ENCODE measurements around the gene PEMT. TPM values are rescaled to one million over a fixed set of nuclear protein-coding genes. Genes with fewer than 3 reads are reported as not detected.

The PEMT gene
- total RNA-seq, 2 donors from 2014 or later: 38.3 to 52.7 TPM

GRCh38 chr17:17572010-17572785 is 19.3 kb downstream of the PEMT start:
- Mint-ChIP-seq H3K36me3 (ENCODE audit: low read depth) (peaks cover 8% of the 10 kb centered on the region), H3K27me3 (ENCODE audit: insufficient read depth) (no peaks in the 10 kb centered on the region), H3K9me3 (no peaks in the 10 kb centered on the region), H3K4me1 (no peaks in the 10 kb centered on the region), H3K27ac (peak overlapping the region; percentile 22), H3K4me3 (no peak overlapping the region)
- H3K9ac ChIP-seq (ENCODE audit: extremely low read depth, low read length, poor library complexity, severe bottlenecking): no peak overlapping the region
- TF ChIP-seq CTCF (conservative IDR thresholded peaks at IDR 0.05): no peak
- no peak overlapping the region for H3K27ac ChIP-seq (ENCODE audit: low read depth, low read length)
- H3K27me3 ChIP-seq (ENCODE audit: control insufficient read depth, insufficient read depth, low read length, poor library complexity, severe bottlenecking): no peaks in the 10 kb centered on the region
- H3K4me1 ChIP-seq (ENCODE audit: control insufficient read depth, insufficient read depth, low read length): no peaks in the 10 kb centered on the region
- no peaks in the 10 kb centered on the region for H3K36me3 ChIP-seq (ENCODE audit: control insufficient read depth, insufficient read depth, low read length)
- H3K4me3 ChIP-seq (ENCODE audit: low read length): no peak overlapping the region
- no peaks in the 10 kb centered on the region for H3K9me3 ChIP-seq (ENCODE audit: control insufficient read depth, low read length)
- WGBS, 2 experiments (ENCODE audit: insufficient coverage in 1 of 2, insufficient read length in 1 of 2): 81 to 89% methylated on average over 7 to 15 of the region's 15 CpGs
- DNase-seq: no peak

DNA sequence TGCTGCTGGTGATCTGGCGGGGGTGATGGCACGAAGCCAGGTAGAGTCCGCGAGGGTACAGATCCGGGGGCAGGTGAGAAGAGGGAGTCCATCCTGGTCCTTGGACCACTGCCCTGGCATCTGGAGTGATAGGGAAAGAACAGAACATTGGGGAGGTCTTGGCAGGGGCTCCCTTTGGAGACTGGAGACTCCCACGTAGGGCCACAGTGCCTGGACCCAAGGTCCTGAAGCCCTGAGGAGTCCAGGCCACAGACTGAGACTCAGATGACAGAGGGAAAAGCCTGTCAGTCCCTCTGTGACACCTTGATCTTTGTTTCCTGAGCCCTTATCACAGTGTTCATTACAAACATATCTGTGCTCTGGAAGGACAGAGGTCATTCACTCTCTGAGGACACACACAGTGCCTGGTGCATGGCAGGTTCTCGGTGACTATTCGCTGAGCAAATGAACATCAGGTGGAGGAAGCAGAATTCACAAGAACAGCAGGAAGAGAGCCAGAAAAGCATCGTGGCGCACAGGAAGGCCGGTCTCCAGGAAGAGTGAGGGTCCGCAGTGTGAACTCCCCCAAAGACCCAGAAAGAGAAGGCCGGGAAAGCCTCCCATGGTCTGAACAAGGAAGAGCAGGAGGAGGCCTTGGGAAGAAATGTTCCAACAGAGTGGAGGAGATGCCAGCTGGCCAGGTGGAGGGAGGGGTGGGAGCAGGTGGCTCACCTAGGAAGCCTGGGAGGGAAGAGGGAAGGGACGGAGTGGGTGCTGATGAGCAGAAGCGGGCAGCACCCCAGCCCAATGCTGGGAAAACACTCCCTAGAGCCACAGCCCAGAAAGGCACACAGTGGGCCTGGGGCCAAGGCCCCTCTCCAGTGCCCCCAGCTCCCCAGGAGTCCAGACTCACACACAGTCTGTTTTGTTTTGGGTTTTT is 20.5 kb downstream of the PEMT start:
- Mint-ChIP-seq H3K4me3 (no peak overlapping the region), H3K27ac (no peak overlapping the region), H3K4me1 (no peaks in the 10 kb centered on the region), H3K36me3 (ENCODE audit: low read depth) (peaks cover 8% of the 10 kb centered on the region), H3K9me3 (no peaks in the 10 kb centered on the region), H3K27me3 (ENCODE audit: insufficient read depth) (no peaks in the 10 kb centered on the region)
- Histone ChIP-seq H3K4me3 (ENCODE audit: low read length) (no peak overlapping the region), H3K9ac (ENCODE audit: extremely low read depth, low read length, poor library complexity, severe bottlenecking) (no peak overlapping the region), H3K4me1 (ENCODE audit: control insufficient read depth, insufficient read depth, low read length) (no peaks in the 10 kb centered on the region), H3K27ac (ENCODE audit: low read depth, low read length) (no peak overlapping the region), H3K27me3 (ENCODE audit: control insufficient read depth, insufficient read depth, low read length, poor library complexity, severe bottlenecking) (no peaks in the 10 kb centered on the region), H3K36me3 (ENCODE audit: control insufficient read depth, insufficient read depth, low read length) (no peaks in the 10 kb centered on the region), H3K9me3 (ENCODE audit: control insufficient read depth, low read length) (no peaks in the 10 kb centered on the region)
- no peak for DNase-seq
- TF ChIP-seq CTCF (conservative IDR thresholded peaks at IDR 0.05): no peak
- WGBS, 2 experiments (ENCODE audit: insufficient coverage in 1 of 2, insufficient read length in 1 of 2): 91 to 93% methylated on average over 15 of the region's 15 CpGs

DNA sequence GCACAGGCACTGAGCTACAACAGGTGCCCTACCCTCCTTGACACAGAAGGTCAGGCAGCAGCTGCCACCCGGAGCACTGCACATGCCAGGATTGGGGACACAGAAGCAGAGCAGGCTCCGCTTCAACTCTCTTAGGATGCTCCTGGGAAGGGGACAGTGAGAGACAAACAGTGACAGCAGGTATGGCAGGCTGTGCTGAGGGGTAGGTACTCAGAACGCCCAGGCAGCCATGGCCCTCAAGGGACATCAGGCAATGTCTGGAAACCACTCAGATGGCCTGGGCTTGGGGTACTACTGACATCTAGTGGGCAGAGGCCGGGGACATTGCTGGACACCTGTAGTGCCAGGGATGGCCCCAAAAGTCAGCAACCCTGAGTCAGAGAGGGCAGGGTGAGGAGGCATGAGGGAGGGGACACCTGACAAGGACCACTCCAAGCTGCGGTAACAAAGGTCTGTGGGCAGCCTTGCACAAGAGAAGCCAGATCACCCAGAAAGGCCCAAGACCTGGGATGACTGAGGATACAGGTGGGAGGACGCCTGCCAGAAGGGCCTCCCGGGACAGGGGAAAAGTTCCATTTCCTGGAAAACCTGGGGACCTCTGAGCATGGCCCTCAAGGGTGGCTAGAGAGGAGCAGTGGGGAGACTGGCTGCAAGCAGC is 21.2 kb downstream of the PEMT start:
- no peaks in the 10 kb centered on the region for H3K27me3 ChIP-seq (ENCODE audit: control insufficient read depth, insufficient read depth, low read length, poor library complexity, severe bottlenecking)
- H3K9me3 ChIP-seq (ENCODE audit: control insufficient read depth, low read length): no peaks in the 10 kb centered on the region
- H3K4me3 ChIP-seq (ENCODE audit: low read length): no peak overlapping the region
- H3K4me1 ChIP-seq (ENCODE audit: control insufficient read depth, insufficient read depth, low read length): no peaks in the 10 kb centered on the region
- H3K27ac ChIP-seq (ENCODE audit: low read depth, low read length): no peak overlapping the region
- 76 to 79% methylated on average over 5 to 7 of the region's 7 CpGs for WGBS, 2 experiments (ENCODE audit: insufficient coverage in 1 of 2, insufficient read length in 1 of 2)
- TF ChIP-seq CTCF (conservative IDR thresholded peaks at IDR 0.05): peak; percentile 68
- no peaks in the 10 kb centered on the region for H3K4me1 Mint-ChIP-seq
- H3K9ac ChIP-seq (ENCODE audit: extremely low read depth, low read length, poor library complexity, severe bottlenecking): no peak overlapping the region
- H3K9me3 Mint-ChIP-seq: no peaks in the 10 kb centered on the region
- peak overlapping the region; percentile 26 for H3K27ac Mint-ChIP-seq
- H3K4me3 Mint-ChIP-seq: no peak overlapping the region
- peaks cover 5% of the 10 kb centered on the region for H3K36me3 Mint-ChIP-seq (ENCODE audit: low read depth)
- no peaks in the 10 kb centered on the region for H3K36me3 ChIP-seq (ENCODE audit: control insufficient read depth, insufficient read depth, low read length)
- DNase-seq: peak; percentile 85
- H3K27me3 Mint-ChIP-seq (ENCODE audit: insufficient read depth): no peaks in the 10 kb centered on the region
